Measurements from ENCODE around the gene PDE8B.

DNA sequence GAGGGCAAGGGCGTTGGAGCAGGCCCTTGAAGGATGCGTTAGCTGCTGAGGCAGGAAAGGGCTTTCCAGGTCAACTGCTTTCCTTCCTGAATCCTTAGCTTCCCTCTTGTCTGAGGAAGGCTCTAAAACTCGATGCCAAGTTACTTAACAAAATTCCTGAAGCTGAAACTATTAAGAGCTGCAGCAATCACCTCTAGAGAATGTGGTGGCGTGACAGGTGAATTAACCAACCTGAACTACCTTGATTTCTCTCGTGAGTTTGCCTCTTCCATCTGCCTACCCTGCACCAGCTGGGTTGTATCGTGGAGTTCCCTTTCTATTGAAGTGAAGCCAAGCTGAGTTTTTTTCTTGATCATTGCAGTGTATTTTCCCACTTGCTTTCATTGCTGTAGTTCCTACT, 96.1 kb downstream of the PDE8B start:
- TF ChIP-seq, protein P1, sequence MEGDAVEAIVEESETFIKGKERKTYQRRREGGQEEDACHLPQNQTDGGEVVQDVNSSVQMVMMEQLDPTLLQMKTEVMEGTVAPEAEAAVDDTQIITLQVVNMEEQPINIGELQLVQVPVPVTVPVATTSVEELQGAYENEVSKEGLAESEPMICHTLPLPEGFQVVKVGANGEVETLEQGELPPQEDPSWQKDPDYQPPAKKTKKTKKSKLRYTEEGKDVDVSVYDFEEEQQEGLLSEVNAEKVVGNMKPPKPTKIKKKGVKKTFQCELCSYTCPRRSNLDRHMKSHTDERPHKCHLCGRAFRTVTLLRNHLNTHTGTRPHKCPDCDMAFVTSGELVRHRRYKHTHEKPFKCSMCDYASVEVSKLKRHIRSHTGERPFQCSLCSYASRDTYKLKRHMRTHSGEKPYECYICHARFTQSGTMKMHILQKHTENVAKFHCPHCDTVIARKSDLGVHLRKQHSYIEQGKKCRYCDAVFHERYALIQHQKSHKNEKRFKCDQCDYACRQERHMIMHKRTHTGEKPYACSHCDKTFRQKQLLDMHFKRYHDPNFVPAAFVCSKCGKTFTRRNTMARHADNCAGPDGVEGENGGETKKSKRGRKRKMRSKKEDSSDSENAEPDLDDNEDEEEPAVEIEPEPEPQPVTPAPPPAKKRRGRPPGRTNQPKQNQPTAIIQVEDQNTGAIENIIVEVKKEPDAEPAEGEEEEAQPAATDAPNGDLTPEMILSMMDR (IDR thresholded peaks at IDR 0.05; ENCODE audit: low read depth, low read length), result no peak
- TF ChIP-seq EZH2phosphoT487 (IDR thresholded peaks at IDR 0.05; ENCODE audit: low read depth), result no peak
